Vagina (tissue), 2 donors: ENCODE measurements around the gene SMG1.

Experiments
- CTCF ChIP-seq, 3 experiments: fragments of 450-650 bp in 2 of 3; fragments of 200-600 bp in 1 of 3; sonication (generic) in 1 of 3; IDR thresholded peaks; one replicate each; pipeline ENCODE4 v1.5.1; 2017 to 2019; ENCODE audit warnings: antibody characterized with exemption in 3 of 3, mild to moderate bottlenecking in 2 of 3, moderate library complexity in 2 of 3
- POLR2A ChIP-seq, 2 donors: fragments of 450-650 bp; IDR thresholded peaks; one replicate each; pipeline ENCODE4 v1.6.1; 2017; ENCODE audit warnings: antibody characterized with exemption in 2 of 2, mild to moderate bottlenecking in 2 of 2, moderate library complexity in 2 of 2

- no peak for TF ChIP-seq POLR2A (IDR thresholded peaks at IDR 0.05)
- TF ChIP-seq CTCF (IDR thresholded peaks at IDR 0.05), result no peak
Observed at GRCh38 chr16:18853694-18854093, 72.5 kb downstream of the SMG1 start.
